ENCODE data around the gene SOD3. TPM values are rescaled to one million over a fixed set of nuclear protein-coding genes. Genes with fewer than 3 reads are reported as not detected.

Gene SOD3
- total and polyA plus RNA-seq, 2 of the 8 experiments (the other 6 are each of a cell fraction or from before 2014, with no cell fraction given) = 4.9 TPM

DNA sequence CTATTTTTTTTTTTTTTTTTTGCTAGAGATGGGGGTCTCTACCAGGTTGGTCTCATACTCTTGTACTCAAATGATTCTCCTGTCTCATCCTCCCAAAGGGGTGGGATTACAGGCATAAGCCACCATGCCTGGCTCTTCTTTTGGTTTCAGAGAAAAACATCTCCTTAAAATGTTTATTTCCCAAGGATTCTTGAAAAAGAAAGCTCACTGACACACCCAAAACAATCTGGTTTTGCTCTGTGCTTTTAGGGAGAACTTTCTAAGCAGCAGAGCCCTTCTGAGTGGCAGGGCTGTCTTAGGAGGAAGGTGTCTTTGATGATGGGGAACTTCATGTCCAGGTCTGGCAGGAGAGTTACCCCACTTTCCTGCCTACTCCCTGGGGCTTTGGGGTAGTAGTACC is 1.2 kb downstream of the SOD3 start:
- CTCF ChIA-PET (ENCODE audit: partially characterized antibody) = interaction anchor here (0.7 to 4.5 kb wide), 6 partner anchors 9 to 184 kb away, joined by 3 to 29 read pairs (median 3); no protein-coding TSS in a partner anchor
- no peak overlapping the region for H2BK12ac ChIP-seq (ENCODE audit: low read depth, low read length)

More for the DNA sequence above, 1.2 kb downstream of the SOD3 start:
- Histone ChIP-seq H3K4me2 (ENCODE audit: insufficient read depth in 1 of 2, low read depth in 2 of 2, low read length in 2 of 2) (no peak overlapping the region; a peak in 1 of 4 replicates), H3K27ac (ENCODE audit: low read depth, low read length) (no peak overlapping the region), H2AFZ (ENCODE audit: low read length) (no peak overlapping the region), H4K20me1 (replicated peaks in 1 of 2; ENCODE audit: control insufficient read depth in 1 of 2, insufficient read depth in 2 of 2, low read length in 2 of 2) (no peaks in the 10 kb centered on the region), H2BK5ac (ENCODE audit: low read depth, low read length) (no peak overlapping the region), H3K56ac (replicated peaks; ENCODE audit: insufficient read length, low read depth, low read length) (no peak overlapping the region), H3K18ac (ENCODE audit: extremely low read depth, low read length) (no peak overlapping the region), H4K8ac (ENCODE audit: extremely low read depth, insufficient read depth, low read length) (no peak overlapping the region), H4K91ac (replicated peaks; ENCODE audit: insufficient read length, low read length) (no peak overlapping the region), H2AK5ac (ENCODE audit: low read depth, low read length) (no peak overlapping the region; the same call in 1 of the 2 replicates), H3K14ac (ENCODE audit: insufficient read length) (no peak overlapping the region), H3K36me3 (ENCODE audit: control insufficient read depth in 2 of 4, insufficient read depth in 4 of 4, low read length in 3 of 4) (peaks cover 0 to 6% (median 0%) of the 10 kb centered on the region in 4 experiments; a peak in 1 of 8 replicates), H3K27me3 (replicated peaks in 1 of 4; ENCODE audit: control insufficient read depth in 3 of 4, extremely low read depth in 1 of 4, insufficient read depth in 3 of 4, low read length in 3 of 4) (peaks cover 13 to 43% (median 32%) of the 10 kb centered on the region in 4 experiments), H3K4me3 (ENCODE audit: extremely low read depth in 1 of 4, insufficient read depth in 2 of 4, low read depth in 3 of 4, low read length in 4 of 4) (no peak overlapping the region), H2BK20ac (ENCODE audit: low read length) (no peak overlapping the region), H3K4ac (replicated peaks; ENCODE audit: insufficient read length, low read depth, low read length) (no peak overlapping the region), H3K79me1 (ENCODE audit: low read depth, low read length) (no peaks in the 10 kb centered on the region), H3K23me2 (ENCODE audit: low read depth, low read length) (peaks cover 14% of the 10 kb centered on the region; the same call in 1 of the 2 replicates), H3K23ac (ENCODE audit: insufficient read length) (no peak overlapping the region), H3K4me1 (replicated peaks in 1 of 4; ENCODE audit: control insufficient read depth in 3 of 4, insufficient read depth in 4 of 4, low read length in 3 of 4) (peaks cover 1 to 22% (median 18%) of the 10 kb centered on the region in 4 experiments), H4K5ac (ENCODE audit: insufficient read length, low read depth, low read length) (no peak overlapping the region), H3K9ac (replicated peaks in 1 of 4; ENCODE audit: extremely low read depth in 1 of 4, low read depth in 3 of 4, low read length in 3 of 4) (no peak overlapping the region), H3K9me3 (ENCODE audit: insufficient read depth in 2 of 2, low read depth in 1 of 2, low read length in 1 of 2) (peaks cover 0 to 6% of the 10 kb centered on the region in 2 experiments; a peak in 1 of 4 replicates), H2BK120ac (replicated peaks; ENCODE audit: low read depth, low read length) (no peak overlapping the region), H2BK15ac (ENCODE audit: low read length) (no peak overlapping the region), H3K79me2 (ENCODE audit: control insufficient read depth in 1 of 2, insufficient read depth in 2 of 2, low read length in 2 of 2) (no peaks in the 10 kb centered on the region)
- DNase-seq (ENCODE audit: low read depth in 1 of 2, low spot score in 2 of 2) (no peak), FAIRE-seq (no peak)
- TF ChIP-seq NRF1 (IDR thresholded peaks at IDR 0.05; ENCODE audit: low read depth, low read length) (no peak), SIN3A (conservative IDR thresholded peaks at IDR 0.05 in 1 of 2, IDR thresholded peaks at IDR 0.05 in 1 of 2; ENCODE audit: low read depth in 1 of 2, low read length in 2 of 2) (no peak), POU5F1 (IDR thresholded peaks at IDR 0.05; ENCODE audit: low read depth, low read length) (no peak), EP300 (IDR thresholded peaks at IDR 0.05; ENCODE audit: borderline replicate concordance in 1 of 2, low read depth in 2 of 2, low read length in 2 of 2) (no peak)
- POLR2A ChIA-PET (ENCODE audit: partially characterized antibody) = interaction anchor here (1.3 kb wide), 1 partner anchor 225 kb away, joined by 3 read pairs; no protein-coding TSS in a partner anchor
